GM19240 (cell line): ENCODE data around the gene C5orf24.
A peak's percentile ranks its signal among the peaks of the same experiment; 100 is the strongest.
"Not testable (repeated sequence)": the region's sequence is repeated elsewhere in the genome, so short reads cannot be mapped to it uniquely, and the experiment has no call there.

ENCODE experiments used
- DNase-seq: peaks from one replicate; pipeline ENCODE4 v3.0.0; 2011; ENCODE audit warnings: low spot score; ENCODE audit not compliant: insufficient read length

The C5orf24 gene

GRCh38 chr5:134856465-134856864 is 10.7 kb downstream of the C5orf24 start:
- not testable (repeated sequence) for DNase-seq

GRCh38 chr5:134857401-134857800 is 11.6 kb downstream of the C5orf24 start:
- DNase-seq: no peak

GRCh38 chr5:134864707-134865106 is 18.9 kb downstream of the C5orf24 start:
- DNase-seq: no peak

GRCh38 chr5:134873494-134873893 is 27.7 kb downstream of the C5orf24 start:
- DNase-seq: no peak

- DNase-seq: peak; percentile 74
Measured at GRCh38 chr5:134873987-134874830, 28.4 kb downstream of the C5orf24 start, which contains the start of gene TXNDC15. Gene TXNDC15 (plus strand): TSS chr5:134874371. CDS start chr5:134874428, 57 bp downstream.

- no peak for DNase-seq
Measured at GRCh38 chr5:134874831-134875655, 29.3 kb downstream of the C5orf24 start.

- peak; percentile 72 for DNase-seq
Measured at GRCh38 chr5:134877159-134877558, 31.4 kb downstream of the C5orf24 start.

- DNase-seq: no peak
Measured at GRCh38 chr5:134878403-134878802, 32.6 kb downstream of the C5orf24 start.

GRCh38 chr5:134879456-134879855 is 33.7 kb downstream of the C5orf24 start:
- DNase-seq: no peak

GRCh38 chr5:134880937-134881336 is 35.2 kb downstream of the C5orf24 start:
- DNase-seq: not testable (repeated sequence)

- not testable (repeated sequence) for DNase-seq
Measured at GRCh38 chr5:134881711-134882110, 35.9 kb downstream of the C5orf24 start.

- no peak for DNase-seq
Measured at GRCh38 chr5:134887593-134888159, 41.9 kb downstream of the C5orf24 start.

- DNase-seq: no peak
Measured at GRCh38 chr5:134889335-134889734, 43.6 kb downstream of the C5orf24 start.

- no peak for DNase-seq
Measured at GRCh38 chr5:134891473-134891872, 45.7 kb downstream of the C5orf24 start.

GRCh38 chr5:134892282-134892681 is 46.5 kb downstream of the C5orf24 start:
- no peak for DNase-seq

- DNase-seq: no peak
Measured at GRCh38 chr5:134892926-134893325, 47.2 kb downstream of the C5orf24 start.

- DNase-seq: no peak
Measured at GRCh38 chr5:134893748-134894505, 48.2 kb downstream of the C5orf24 start.

- DNase-seq: no peak
Measured at GRCh38 chr5:134902071-134902801, 56.5 kb downstream of the C5orf24 start.

- peak; percentile 55 for DNase-seq
Measured at GRCh38 chr5:134904610-134905245, 59.0 kb downstream of the C5orf24 start, which contains the start of gene PCBD2. Gene PCBD2 (plus strand): TSS chr5:134905131. CDS start chr5:134905140, 9 bp downstream.
